Trophoblast cell (in vitro differentiated cells and primary cell): ENCODE results near the gene PIK3R3.

ENCODE experiments used
- DNase-seq, 2 donors: peaks; one replicate each; pipeline ENCODE4 v3.0.0-alpha.2; 2016
- H2AFZ ChIP-seq: 2 replicates; pipeline ENCODE4 v1.6.1; 2013; ENCODE audit warnings: low read length, moderate library complexity, mild to moderate bottlenecking; ENCODE audit not compliant: insufficient read depth, poor library complexity
- H2AK5ac ChIP-seq: 2 replicates; pipeline ENCODE4 v1.6.1; 2013; ENCODE audit warnings: mild to moderate bottlenecking, low read length
- H2BK120ac ChIP-seq: 2 replicates; pipeline ENCODE4 v1.6.1; 2013; ENCODE audit warnings: low read length, mild to moderate bottlenecking, moderate library complexity; ENCODE audit not compliant: insufficient read depth, poor library complexity
- H2BK12ac ChIP-seq: 2 replicates; pipeline ENCODE4 v1.6.1; 2013; ENCODE audit warnings: mild to moderate bottlenecking, low read length, moderate library complexity
- H2BK5ac ChIP-seq: 2 replicates; pipeline ENCODE4 v1.6.1; 2013; ENCODE audit warnings: low read length, low read depth, moderate library complexity, mild to moderate bottlenecking; ENCODE audit not compliant: poor library complexity
- H3K14ac ChIP-seq: 2 replicates; pipeline ENCODE4 v1.6.1; 2013; ENCODE audit warnings: mild to moderate bottlenecking, low read length
- H3K18ac ChIP-seq: 2 replicates; pipeline ENCODE4 v1.6.1; 2013; ENCODE audit warnings: mild to moderate bottlenecking, low read length
- H3K23ac ChIP-seq: 2 replicates; pipeline ENCODE4 v1.6.1; 2013; ENCODE audit warnings: low read length
- H3K27ac ChIP-seq: 2 replicates; pipeline ENCODE4 v1.5.1; 2013; ENCODE audit warnings: low read depth, mild to moderate bottlenecking, inconsistent platforms, low read length, moderate library complexity
- H3K27me3 ChIP-seq: 2 replicates; pipeline ENCODE4 v1.6.1; 2013; ENCODE audit warnings: inconsistent platforms, mild to moderate bottlenecking, low read length, moderate library complexity; ENCODE audit not compliant: insufficient read depth
- H3K36me3 ChIP-seq, 2 experiments: 1 replicate in 1 of 2; 2 replicates in 1 of 2; pipeline ENCODE4 v1.6.1; 2013; ENCODE audit warnings: low read length in 2 of 2, mild to moderate bottlenecking in 2 of 2, moderate library complexity in 1 of 2; ENCODE audit not compliant: insufficient read depth in 2 of 2, control insufficient read depth in 1 of 2
- H3K4ac ChIP-seq: 2 replicates; pipeline ENCODE4 v1.6.1; 2013; ENCODE audit warnings: low read depth, mild to moderate bottlenecking, low read length, moderate library complexity
- H3K4me1 ChIP-seq, 2 experiments: 1 replicate in 1 of 2; 2 replicates in 1 of 2; pipeline ENCODE4 v1.6.1; 2013; ENCODE audit warnings: low read length in 2 of 2, mild to moderate bottlenecking in 2 of 2, moderate library complexity in 1 of 2; ENCODE audit not compliant: insufficient read depth in 2 of 2, control insufficient read depth in 1 of 2
- H3K4me2 ChIP-seq: 2 replicates; pipeline ENCODE4 v1.6.1; 2013; ENCODE audit warnings: inconsistent platforms, mild to moderate bottlenecking, low read length, moderate library complexity
- H3K4me3 ChIP-seq: 2 replicates; pipeline ENCODE4 v1.5.1; 2013; ENCODE audit warnings: mild to moderate bottlenecking, low read depth, low read length, inconsistent platforms
- H3K79me1 ChIP-seq: one replicate; pipeline ENCODE4 v1.6.1; 2013; ENCODE audit warnings: low read length
- H3K79me2 ChIP-seq: 2 replicates; pipeline ENCODE4 v1.6.1; 2013; ENCODE audit warnings: low read length, mild to moderate bottlenecking; ENCODE audit not compliant: control insufficient read depth, insufficient read depth, poor library complexity
- H3K9ac ChIP-seq: 2 replicates; pipeline ENCODE4 v1.6.1; 2013; ENCODE audit warnings: mild to moderate bottlenecking, low read length
- H3K9me3 ChIP-seq: 2 replicates; pipeline ENCODE4 v1.6.1; 2013; ENCODE audit warnings: low read depth, mild to moderate bottlenecking, control low read depth, inconsistent platforms, low read length; ENCODE audit not compliant: insufficient read depth
- H4K12ac ChIP-seq: 2 replicates; pipeline ENCODE4 v1.6.1; 2013; ENCODE audit warnings: low read depth, mild to moderate bottlenecking, low read length, moderate library complexity
- H4K8ac ChIP-seq: 2 replicates; pipeline ENCODE4 v1.6.1; 2013; ENCODE audit warnings: low read depth, mild to moderate bottlenecking, low read length, moderate library complexity
- H4K91ac ChIP-seq: one replicate; pipeline ENCODE4 v1.6.1; 2013; ENCODE audit warnings: low read depth, mild to moderate bottlenecking, low read length, moderate library complexity
- WGBS: extraction: QIAGEN DNeasy Blood & Tissue Kit; methylation state at CpG from one replicate; pipeline ENCODE4 v1.1.7; 2013; ENCODE audit warnings: missing lambda C conversion rate; ENCODE audit not compliant: insufficient read length, insufficient coverage; ENCODE audit errors: extremely low coverage; 5-methylcytosine and 5-hydroxymethylcytosine counted together

The PIK3R3 gene

DNA sequence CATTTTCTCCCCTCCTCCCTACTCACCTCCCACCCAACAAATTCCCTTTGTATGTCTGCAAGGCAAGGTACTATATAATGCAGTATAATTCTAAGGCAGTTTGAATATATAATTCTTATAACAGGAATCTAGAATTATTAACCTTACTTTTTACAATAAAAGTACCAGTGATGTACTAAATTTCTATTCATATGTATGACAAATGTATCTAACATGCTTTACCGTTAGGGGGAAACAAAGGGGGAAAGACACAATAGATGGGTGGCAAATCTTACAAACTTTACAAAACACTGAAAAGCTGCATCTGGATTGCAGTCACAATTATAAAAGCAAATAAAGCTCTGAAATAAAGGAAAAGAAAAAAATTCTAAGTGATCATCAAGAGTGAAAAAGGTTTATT, 2.3 kb downstream of the PIK3R3 start:
- Histone ChIP-seq H3K4ac (no peak overlapping the region), H3K4me1 (peaks cover 0 to 4% of the 10 kb centered on the region in 2 experiments), H2BK5ac (no peak overlapping the region), H3K79me1 (peaks cover 11% of the 10 kb centered on the region), H3K79me2 (peaks cover 3% of the 10 kb centered on the region), H2BK12ac (no peak overlapping the region), H3K14ac (no peak overlapping the region), H3K9ac (no peak overlapping the region), H3K27me3 (no peaks in the 10 kb centered on the region), H3K4me2 (no peak overlapping the region), H3K36me3 (no peaks in the 10 kb centered on the region), H3K18ac (no peak overlapping the region), H3K9me3 (no peaks in the 10 kb centered on the region), H2AK5ac (no peak overlapping the region), H4K12ac (no peak overlapping the region), H3K4me3 (no peak overlapping the region), H2BK120ac (no peak overlapping the region), H4K8ac (no peak overlapping the region), H4K91ac (no peak overlapping the region), H3K23ac (no peak overlapping the region), H2AFZ (no peak overlapping the region), H3K27ac (no peak overlapping the region)
- no CpG with 5 or more reads among the region's 1 CpG for WGBS
- no peak for DNase-seq

DNA sequence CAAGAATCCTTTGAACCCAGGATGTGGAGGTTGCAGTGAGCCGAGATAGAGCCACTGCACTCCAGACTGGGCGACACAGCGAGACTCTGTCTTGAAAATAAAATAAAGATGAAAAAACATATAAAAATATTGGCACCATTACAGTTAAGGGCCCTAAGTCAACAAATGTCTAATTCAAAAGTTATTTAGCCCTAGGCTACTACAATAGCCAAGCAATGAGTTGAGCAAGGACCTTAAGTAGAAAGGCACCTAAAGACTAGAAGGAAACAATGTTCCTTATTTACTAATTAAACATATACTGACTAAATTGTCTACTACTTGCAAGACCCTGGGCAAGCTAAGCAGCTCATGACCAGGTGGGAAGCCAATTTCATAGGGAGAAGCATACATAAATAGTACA, 4.1 kb downstream of the PIK3R3 start:
- H4K12ac ChIP-seq = no peak overlapping the region
- no peak overlapping the region for H3K14ac ChIP-seq
- no peaks in the 10 kb centered on the region for H3K27me3 ChIP-seq
- H2AFZ ChIP-seq = no peak overlapping the region
- H3K9ac ChIP-seq = no peak overlapping the region
- DNase-seq = peak in 1 of 2 donors; percentile 76
- WGBS = no CpG with 5 or more reads among the region's 3 CpGs
- H2AK5ac ChIP-seq = no peak overlapping the region
- no peak overlapping the region for H3K4me3 ChIP-seq
- H3K27ac ChIP-seq = no peak overlapping the region
- no peaks in the 10 kb centered on the region for H3K36me3 ChIP-seq
- H3K4me2 ChIP-seq = no peak overlapping the region
- H2BK120ac ChIP-seq = no peak overlapping the region
- no peak overlapping the region for H2BK5ac ChIP-seq
- H3K4me1 ChIP-seq = no peaks in the 10 kb centered on the region
- peaks cover 10% of the 10 kb centered on the region for H3K79me1 ChIP-seq
- H3K79me2 ChIP-seq = peaks cover 2% of the 10 kb centered on the region
- H3K4ac ChIP-seq = no peak overlapping the region
- H4K8ac ChIP-seq = no peak overlapping the region
- no peak overlapping the region for H2BK12ac ChIP-seq
- no peak overlapping the region for H3K18ac ChIP-seq
- no peak overlapping the region for H3K23ac ChIP-seq
- no peaks in the 10 kb centered on the region for H3K9me3 ChIP-seq
- no peak overlapping the region for H4K91ac ChIP-seq

DNA sequence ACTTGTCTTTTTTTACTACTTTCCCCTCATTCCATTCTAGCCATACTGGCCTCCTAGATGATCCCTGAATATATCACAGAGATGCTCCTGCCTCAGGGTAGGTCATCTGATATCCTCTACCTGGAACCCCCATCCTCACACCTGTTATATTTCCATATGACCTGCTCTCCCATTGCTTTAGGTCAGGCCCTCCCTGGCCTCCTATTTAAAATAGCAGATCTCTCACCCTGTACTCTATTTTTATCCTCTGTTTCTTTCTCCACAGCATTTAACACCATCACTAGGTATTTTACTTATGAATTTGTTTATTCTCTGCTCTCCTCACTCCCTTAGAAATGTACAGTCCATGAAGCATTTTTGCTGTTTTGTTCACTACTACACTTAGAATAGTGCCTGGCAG, 13.6 kb downstream of the PIK3R3 start:
- Histone ChIP-seq H3K14ac (no peak overlapping the region), H3K18ac (no peak overlapping the region), H2BK5ac (no peak overlapping the region), H3K27ac (no peak overlapping the region), H2AK5ac (no peak overlapping the region), H2BK120ac (no peak overlapping the region), H2AFZ (no peak overlapping the region), H3K4ac (no peak overlapping the region), H3K4me2 (no peak overlapping the region), H4K12ac (no peak overlapping the region), H3K9me3 (no peaks in the 10 kb centered on the region), H3K23ac (no peak overlapping the region), H3K4me1 (no peaks in the 10 kb centered on the region), H3K9ac (no peak overlapping the region), H3K27me3 (no peaks in the 10 kb centered on the region), H4K91ac (no peak overlapping the region), H4K8ac (no peak overlapping the region), H2BK12ac (no peak overlapping the region), H3K79me1 (no peaks in the 10 kb centered on the region), H3K79me2 (no peaks in the 10 kb centered on the region), H3K4me3 (no peak overlapping the region), H3K36me3 (no peaks in the 10 kb centered on the region)
- no peak for DNase-seq

DNA sequence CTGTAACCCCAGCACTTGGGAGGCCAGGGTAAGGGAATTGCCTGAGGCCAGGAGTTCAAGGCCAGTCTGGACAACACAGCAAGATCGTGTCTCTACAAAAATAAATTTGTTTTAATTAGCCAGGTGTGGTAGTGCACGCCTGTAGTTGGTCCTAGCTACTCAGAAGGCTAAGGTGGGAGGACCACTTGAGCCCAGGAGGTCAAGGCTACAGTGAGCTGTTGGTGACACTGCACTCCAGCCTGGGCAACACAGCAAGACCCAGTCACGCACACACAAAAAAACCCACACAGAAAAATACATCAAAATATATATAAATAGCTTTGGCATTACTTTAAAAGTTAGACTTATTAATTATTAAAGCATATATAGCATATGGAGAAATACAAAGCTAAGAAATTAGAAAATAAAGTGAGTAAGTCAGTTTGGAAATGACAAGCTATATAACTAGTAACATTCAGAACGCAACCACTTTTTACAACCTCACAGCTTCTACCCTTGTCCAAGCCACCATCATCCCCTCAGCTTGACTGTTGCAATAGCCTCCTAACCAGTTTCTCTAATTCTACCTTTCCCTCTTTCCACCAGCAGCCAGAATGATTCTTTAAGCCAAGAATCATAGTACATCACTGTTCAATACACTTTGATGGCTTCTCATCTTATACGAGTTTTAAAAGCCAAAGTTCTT, 14.5 kb downstream of the PIK3R3 start:
- Histone ChIP-seq H3K9ac (no peak overlapping the region), H2BK12ac (no peak overlapping the region), H4K8ac (no peak overlapping the region), H4K91ac (no peak overlapping the region), H3K4ac (no peak overlapping the region), H2BK120ac (no peak overlapping the region), H3K23ac (no peak overlapping the region), H2BK5ac (no peak overlapping the region), H3K14ac (no peak overlapping the region), H3K79me2 (no peaks in the 10 kb centered on the region), H3K18ac (no peak overlapping the region), H3K4me1 (no peaks in the 10 kb centered on the region), H3K9me3 (no peaks in the 10 kb centered on the region), H3K4me2 (no peak overlapping the region), H3K27me3 (no peaks in the 10 kb centered on the region), H2AK5ac (no peak overlapping the region), H3K79me1 (no peaks in the 10 kb centered on the region), H4K12ac (no peak overlapping the region), H3K27ac (no peak overlapping the region), H3K36me3 (no peaks in the 10 kb centered on the region), H3K4me3 (no peak overlapping the region), H2AFZ (no peak overlapping the region)
- no CpG with 5 or more reads among the region's 5 CpGs for WGBS
- DNase-seq = no peak
